ENCODE results near the gene BMP6.

BMP6 gene

DNA sequence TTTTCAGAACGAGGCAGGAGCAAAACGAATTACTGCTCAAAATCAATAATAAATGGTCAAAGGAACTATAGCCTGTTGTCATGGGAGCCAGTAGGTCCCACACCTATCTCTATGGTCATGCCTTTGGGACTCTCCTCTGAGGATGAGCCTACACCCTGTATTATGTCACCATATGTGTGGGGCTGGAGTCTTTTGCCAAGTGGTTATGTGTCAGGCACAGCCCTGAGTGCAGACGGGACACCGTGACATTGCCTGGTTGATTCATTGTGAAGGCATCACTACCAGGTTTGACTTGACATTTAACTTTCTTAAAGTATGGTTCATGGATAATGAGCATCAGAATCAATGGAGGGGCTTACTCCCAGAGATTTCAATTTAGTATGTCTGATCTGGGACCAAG lies 23.6 kb downstream of the BMP6 start:
- DNase-seq: no peak

DNA sequence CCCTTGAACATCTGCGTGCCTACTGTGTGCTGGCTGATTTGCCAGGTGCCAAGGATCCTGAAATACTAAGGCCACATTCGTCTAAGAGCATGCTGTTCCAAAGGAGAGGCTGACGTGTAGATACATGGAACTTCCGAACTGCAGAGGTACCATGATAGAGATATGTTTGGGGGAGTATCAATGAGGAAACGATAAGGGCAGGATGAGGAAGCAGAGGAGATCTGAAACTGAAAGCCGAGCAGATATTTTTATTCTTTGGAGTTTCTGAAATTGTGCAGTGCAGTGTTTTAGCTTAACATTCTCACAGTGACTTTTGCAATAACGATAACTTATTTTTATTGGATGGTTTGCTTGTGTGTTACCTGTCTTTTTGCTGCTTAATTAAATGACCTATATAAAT lies 24.3 kb downstream of the BMP6 start:
- DNase-seq: no peak

DNA sequence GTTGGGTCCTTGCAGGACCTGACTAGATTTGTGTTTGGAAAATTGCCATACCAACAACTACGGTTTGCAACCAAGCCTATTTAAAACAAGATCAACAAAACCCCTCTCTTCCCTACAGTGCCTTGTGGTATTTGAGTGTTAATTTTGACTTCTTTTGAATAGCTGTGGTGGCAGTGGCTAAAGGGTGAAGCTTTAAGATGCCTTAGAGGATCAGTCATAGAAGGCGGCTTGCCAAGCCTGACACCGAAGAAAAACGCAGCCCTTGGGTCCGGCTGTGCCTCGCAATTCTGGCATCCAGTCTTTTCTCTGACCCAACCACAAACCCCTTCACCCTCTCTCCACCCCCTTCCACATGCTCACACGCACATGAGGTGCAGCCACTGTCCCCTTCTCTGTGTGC lies 32.6 kb downstream of the BMP6 start:
- DNase-seq: no peak

DNA sequence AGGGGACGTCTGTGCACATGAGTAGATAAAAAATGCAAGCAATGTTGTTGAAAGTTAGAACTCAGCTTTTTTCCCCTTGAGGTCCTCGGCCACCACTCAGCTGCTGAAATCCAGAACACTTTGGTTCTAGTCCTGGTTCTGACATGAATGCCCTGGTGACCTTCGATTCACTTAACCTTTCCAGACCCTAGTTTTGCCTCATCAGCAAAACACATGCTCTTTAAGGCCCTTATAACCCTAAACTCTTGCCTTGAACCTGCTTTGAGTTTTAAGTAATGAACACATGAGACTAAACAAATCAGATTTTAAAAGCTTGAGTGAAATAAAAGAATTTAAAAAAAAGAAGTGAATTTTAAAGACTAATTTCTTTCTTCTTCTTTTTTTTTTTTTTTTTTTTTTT lies 33.4 kb downstream of the BMP6 start:
- no peak for DNase-seq

DNA sequence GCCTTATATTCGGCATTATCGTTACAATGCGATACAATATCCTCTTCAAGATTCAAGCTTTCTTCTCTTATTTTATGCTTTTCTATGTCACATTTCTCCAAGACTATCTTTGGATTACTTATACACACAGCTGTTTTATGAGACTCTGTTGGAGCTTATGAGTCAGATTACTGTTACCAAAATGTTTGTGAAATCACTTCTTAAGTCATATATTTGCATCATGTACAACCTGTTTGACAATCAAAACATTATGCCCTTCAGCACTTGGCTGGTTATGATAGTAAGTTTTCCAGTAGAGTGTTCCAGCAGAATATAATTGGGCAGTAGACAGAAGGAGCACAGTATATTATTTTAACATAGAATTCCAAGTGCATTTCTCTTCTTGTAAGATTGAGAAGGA lies 35.2 kb downstream of the BMP6 start:
- DNase-seq: no peak

DNA sequence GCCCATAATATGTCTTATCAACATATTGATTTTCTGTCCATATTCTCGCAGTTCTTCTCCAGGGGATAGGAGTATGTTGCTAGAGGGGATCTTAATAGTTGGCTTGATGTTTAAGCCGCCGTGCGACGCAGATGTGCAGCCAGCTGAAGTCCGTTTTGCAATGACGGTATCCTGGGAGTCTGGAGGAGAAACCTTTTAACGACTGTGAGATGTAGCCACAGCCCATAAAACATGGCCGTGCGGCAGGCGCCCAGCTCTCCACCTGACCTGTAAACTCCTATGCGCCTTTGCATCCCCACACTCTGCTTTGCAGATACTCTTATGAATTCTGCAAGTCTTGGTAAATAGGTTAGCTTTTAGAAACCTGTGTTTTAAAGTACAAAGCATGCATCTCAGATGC lies 36.9 kb downstream of the BMP6 start:
- no peak for DNase-seq

DNA sequence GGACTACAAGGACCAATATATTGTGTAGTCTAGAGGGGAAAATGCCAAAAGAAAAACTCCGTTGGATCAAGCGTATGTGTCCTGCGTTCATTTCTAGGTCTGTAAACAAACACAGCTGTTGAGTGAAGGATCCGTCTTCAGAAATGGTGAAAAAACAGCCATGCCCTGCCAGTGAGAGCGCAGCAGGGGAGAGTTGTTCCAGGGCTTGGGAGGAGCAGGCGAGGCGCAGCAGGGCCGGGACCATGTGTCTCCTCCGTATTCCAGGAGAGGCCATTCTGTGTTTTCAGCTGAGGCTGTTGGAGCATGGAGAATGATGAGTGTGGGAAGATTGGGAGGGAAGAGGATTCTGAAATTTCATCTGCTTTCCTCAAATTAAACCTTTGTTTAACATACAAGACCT lies 38.0 kb downstream of the BMP6 start:
- DNase-seq: no peak

DNA sequence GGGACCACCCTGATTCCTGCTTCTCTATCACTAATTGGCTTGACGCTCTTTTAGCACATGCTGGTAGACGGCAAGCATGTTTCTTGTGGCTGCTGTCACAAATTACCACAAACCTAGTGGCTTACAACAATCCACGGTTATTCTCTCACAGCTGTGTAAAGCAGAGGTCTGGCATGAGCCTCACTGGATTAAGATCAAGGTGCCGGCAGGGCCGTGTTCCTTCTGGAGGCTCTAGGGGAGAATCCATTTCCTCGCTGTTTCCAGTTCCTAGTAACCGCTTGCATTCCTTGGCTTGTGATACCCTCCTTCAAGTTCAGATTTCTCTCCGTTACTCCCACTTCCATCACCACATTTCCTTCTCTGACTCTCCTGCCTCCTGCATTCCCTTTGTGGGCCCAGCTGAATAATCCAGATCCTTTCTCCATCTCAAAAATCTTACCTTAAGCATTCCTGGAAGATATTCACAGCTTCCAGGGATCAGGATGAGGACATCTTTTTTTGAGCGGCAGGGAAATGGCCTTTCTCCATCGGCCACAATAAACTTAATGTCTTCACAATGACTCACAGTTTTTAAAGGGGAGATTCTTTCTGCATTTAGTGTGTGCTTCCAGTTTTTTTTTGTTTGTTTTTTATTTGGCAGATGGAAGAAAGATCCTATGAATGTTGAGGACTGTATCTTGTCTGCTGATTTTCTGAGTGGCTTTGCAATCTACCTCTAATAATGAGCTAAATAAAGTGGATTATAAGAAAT lies 39.9 kb downstream of the BMP6 start:
- no peak for DNase-seq

DNA sequence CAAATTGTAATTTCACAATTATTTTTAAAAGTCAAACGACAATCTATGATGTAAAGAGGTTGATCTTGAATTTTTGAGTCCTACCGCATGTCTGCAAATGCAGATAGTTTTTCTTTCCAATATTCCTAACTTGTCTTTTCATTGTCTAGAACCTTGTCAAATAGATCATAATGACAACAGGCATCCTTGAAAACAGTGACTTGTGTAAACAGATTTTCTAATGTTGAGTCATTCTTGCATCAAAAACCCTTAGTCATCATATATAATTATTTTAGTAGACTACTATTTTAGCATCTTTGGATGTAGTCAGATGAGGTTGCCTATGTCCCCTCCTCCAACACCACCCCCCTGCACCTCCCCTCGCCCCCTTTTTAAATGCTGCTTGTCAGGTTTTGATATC lies 43.8 kb downstream of the BMP6 start:
- no peak for DNase-seq

DNA sequence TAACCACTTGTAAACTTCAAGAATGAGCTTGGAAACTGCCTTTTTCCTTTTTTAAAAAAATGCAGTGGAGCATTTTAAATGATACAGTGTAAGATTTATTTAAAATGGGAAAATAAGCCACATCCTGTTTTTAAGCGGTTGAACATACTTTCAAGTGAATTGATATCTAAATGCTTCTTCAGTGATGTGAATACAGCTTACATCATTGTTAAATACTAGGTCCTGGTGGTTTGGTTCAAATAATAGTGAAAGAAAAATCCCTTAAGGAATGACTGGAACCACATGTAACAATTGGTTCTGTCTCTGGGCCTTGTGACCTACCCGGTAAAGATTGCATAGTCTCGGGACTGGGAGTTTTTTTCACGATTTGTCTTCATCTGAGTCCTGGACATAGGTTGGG lies 44.2 kb downstream of the BMP6 start:
- DNase-seq: no peak

DNA sequence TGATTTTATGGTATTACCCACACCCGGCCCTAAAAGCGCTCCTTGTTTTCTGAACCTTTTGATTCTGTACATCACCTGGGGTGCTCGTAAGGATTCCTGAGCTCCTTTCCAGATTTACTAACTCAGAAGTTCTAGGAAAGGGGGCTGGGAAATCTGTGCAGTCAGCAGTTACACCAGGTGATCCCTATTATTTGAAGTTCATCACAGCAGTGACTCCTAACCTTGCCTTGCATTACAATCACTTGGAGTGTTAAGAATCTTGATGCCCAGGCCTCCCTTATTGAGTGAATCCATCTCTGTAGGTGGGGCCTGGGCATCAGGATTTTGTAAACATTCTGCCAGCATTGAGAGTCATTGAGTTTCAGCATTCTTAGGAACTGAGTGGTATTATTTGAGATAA lies 44.7 kb downstream of the BMP6 start:
- DNase-seq: no peak

DNA sequence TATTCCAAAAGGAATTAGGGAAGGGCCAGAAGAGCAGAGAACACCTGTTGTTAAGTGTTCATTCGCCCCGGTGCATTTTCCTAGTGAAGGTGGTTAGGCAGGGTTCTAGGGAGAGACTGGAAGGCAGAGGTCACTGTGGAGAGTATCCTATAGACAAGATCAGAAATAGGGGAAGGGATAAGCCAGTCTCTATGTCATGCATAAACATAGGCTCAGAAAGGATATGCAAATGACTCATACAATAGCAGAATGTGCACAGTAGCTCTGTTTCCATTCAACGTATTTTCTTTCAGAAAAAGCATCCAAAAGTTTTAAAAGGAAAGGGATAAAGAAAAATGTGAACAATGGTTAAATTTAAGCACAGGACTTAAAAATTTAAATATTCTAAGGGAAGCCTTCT lies 47.4 kb downstream of the BMP6 start:
- no peak for DNase-seq

DNA sequence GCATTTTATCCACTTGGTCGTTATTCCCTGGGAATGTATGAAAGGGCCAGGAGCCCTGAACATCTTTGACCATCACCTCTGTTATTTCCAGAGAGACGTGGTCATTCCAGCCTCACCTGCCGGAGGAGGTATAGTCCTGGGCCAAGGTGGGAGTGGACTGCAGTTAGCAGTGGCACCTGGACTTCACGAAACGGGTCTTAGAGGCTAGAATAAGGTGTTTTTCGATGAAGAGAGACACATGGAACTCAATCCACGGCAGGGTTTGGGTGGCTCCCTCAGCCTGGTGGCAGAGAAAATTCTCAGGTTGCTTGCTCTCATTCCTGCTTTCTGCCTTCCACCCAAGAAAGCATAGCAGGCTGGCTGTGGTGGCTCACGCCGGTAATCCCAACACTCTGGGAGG lies 48.0 kb downstream of the BMP6 start:
- no peak for DNase-seq

DNA sequence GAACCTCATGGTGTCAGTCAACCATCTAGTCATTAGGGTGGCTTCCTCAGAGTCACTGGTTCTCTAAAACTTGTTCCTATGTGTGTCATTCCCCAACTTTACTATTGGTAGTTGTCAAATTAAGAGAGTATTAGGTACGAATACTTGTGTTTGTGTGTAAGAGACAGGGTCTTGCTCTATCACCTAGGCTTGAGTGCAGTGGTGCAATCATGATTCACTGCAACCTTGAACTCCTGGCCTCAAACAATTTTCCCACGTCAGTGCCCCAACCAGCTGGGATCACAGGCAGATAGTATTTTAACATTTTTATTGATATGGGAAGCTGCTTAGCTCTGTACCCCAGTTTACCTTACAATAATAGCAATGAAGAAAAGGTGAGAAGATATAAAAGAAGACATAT lies 50.6 kb downstream of the BMP6 start:
- DNase-seq: no peak

DNA sequence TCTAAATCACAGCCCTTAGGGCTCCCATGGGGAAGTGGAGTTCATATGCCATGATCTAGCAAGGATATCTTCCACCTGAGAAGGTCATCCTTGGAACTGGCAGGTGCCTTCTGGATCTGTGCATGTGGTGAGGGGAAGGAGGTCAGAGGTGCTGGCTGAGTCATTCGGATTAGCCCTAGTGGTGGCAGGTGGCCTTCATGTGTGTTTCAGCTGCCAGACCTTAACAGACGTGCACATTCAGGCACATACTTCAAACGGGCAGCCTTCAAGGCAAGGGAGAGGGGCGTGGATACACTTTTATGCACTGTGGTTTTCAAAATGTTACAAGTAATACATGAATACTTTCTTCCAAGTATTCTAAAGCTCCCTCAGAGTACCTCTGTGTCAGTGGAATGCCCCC lies 51.2 kb downstream of the BMP6 start:
- DNase-seq: no peak

DNA sequence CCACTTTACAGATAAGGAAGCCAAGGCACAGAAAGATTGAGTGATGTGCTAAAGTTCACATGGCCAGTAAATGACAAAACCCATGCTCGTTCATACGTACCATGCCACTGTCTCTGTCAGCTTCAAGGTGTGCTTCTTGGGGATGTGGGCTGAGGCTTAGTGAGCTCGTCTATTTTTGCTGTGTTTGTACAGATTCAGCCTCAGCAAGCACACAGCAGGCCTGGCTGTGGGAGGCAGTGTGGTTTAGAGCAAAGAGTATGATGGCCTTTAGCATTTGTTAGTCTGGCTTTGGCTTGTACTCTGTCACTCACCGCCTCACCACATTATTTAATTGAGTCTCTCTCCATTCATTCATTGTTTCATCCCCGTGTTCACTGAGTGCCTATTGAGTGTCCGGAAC lies 55.3 kb downstream of the BMP6 start:
- DNase-seq: no peak

DNA sequence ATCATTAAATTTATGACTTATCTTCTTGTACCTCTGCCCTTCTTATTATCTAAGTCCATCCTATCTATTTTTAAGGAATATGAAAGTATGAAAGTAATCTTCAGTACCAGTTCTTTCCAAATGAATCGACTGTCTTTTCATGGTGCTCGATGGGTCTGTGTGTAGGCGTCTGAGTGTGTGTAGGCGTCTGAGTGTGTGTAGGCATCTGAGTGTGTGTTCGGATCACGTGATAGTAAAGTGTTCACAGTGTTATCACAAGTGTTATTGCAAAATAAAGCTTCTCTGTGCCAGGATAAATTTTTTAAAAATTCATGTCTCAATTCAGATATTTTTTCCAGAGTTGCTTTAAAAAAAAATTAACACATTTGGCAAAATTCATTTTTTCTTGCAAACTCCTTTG lies 58.3 kb downstream of the BMP6 start:
- DNase-seq: no peak

DNA sequence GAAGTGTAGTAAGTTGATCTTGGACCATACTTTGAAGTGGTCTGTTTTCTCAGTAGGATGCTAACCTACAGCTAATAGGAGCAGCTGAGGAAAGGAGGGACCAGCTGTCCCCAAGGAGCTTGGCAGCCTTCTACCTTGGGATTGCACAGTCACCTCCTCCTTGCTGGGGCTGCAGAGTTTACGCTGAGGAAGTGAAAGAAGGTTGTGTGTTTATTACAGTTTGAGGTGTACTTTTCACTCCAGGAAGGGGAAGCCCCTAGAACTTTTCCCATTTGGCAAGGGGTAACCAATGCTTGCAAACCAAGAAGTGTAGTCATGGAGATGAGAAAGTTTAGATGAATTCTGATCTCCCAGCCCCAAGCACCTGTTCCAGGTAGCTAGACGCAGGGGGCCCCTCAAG lies 58.8 kb downstream of the BMP6 start:
- DNase-seq: no peak

DNA sequence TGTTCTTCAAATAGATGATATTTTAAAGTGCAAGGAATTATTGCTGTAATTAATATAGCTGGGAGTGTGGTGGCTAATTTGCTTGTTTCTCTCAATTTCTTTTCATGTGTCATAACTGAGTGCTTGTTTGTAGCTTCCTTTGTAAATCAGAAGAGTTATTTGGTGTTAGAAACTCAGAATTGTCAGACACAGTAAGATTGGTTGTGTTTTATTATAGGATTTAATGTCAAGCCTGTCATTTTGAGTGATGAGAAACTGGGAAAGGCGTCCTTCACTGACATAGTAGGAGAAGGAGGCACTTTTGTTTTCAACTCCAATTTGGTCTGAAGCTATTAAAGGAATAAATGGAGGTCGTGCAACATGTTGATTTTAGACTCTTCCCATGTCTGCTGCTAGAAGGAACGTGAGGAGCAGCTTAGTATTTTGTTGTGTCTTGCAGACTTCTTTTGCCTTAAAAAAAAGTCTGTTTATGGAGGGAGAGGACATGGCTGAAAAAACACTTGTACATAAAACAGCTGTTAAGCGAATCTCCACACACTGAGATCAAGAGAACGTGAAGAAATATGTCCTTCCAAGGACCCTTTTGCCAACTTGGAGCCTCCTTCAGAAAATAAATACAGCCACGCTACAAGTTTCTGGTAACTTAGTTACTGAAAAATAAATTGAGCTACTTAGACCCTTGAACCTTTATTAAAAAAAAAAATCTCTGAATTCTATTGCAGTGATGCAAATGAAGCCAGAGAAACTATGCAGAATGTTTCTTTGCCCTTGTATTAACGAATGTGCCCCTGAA lies 59.5 kb downstream of the BMP6 start:
- DNase-seq: no peak

DNA sequence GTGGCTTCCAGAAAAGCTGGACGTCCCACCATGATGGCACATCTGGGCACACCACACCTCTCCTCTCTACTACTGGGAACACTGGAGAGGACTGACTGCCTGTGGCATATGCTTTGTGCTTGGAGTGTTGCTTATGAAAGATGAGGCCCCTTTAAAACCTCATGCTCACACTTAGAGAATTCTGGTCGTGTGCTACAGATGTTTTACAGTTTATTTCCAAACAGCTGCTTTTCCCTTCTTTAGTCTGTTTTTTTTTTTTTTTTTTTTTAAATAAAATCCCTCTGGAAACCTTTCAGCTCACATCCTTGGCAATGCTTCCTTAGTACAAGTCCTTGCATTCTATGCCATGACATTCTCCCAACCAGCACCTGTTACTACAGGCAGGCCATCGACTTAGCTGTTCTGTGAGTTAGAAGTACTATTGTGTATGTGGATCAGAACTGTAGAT lies 60.3 kb downstream of the BMP6 start:
- no peak for DNase-seq

DNA sequence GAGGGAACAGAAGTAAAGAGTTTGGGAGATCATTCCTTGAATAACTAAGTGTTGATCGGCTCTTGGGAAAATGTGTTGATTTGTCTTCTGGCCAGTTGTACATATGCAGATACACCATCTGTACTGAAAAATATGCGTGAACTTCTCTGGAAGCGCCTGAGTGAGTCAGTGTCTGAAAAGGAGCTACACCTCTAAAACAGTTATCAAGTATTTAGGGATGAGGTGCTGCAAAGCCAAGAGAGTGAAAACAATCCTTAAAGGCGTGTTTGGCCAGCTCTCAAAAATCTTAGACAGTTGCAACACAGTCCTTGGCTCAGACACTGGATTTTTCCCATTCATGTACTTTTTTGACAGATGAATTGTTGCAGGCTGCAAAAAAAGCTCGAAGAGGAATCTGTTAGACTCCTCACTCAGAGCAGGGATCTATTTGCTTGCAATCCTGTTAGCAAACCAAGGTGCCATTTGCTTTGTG lies 61.3 kb downstream of the BMP6 start:
- no peak for DNase-seq

DNA sequence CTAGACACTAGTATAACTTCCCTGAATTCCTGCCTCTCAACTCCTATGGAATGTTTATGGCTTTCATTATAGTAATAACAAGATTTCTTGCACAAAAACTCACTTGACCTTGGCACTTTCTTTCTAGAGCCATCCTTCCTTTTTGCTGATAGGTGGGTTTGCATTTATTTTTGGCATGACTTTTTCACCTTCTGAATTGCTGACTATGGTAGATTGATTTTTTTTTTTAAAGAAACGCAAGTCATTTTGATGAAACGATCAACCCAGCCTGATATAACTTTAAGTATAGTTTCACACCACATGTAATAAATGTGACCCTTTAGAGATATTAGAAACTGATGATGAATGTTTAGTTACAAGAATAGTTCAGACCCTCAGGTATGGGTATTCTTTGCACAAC lies 61.8 kb downstream of the BMP6 start:
- no peak for DNase-seq

DNA sequence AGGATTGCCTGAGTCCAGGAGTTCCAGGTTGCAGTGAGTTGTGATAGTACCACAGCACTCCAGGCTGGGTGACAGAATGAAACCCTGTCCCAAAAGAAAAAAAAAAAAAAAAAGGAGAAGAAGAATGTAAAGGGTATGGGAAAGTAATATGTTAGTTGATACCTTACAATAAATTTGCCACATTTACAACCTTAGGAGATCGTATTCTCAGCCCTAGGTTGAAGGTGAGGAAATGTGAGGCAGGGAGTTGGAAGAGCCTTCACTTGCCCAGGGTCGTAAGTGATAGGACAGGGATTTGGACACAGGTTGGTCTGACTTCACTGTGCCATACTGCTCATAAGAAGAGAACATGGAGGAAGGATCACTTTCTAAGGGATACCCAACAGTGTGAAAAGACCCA lies 68.6 kb downstream of the BMP6 start:
- DNase-seq: no peak

DNA sequence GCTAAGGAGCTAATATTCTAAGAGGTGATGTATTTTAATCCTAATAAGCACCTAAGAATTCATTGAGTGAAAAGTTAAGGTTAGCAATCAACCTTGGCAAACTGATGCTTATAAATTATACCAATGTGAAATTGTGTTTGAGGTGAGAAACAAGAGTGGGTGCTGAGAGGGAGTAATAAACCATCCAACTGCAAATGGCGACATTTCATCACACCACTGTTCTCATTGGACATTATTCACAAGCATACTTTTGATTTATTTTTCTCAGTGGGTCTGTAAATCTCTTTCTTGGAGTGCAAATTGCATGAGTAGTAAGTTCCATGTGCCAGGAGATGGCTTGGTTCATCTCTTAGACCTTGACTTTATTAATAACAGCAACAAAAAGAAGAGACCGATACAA lies 71.5 kb downstream of the BMP6 start:
- no peak for DNase-seq

DNA sequence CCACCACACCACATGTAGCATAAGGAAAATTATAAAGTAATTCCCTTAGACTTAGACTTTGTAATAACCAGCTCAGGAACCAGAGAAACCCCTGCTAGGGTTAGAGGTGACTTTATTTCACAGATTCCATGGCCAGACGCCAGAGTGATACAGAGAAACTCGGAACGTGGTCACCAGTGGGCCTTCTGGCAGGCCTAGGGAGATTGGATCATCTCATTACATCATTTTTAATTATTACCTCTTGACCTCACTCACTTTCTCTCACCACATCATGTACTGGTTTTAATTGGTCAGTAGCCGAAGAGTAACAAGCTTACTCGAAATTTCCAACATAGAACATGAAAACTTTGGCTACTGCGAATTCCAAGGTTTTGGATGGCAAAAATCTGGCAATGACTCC lies 72.9 kb downstream of the BMP6 start:
- no peak for DNase-seq

Measured in NCI-H2081 treated with DMSO at 0.1 percent for 48 hours (cell line).